GM12878 (cell line): ENCODE results near the gene CCR2.

Source experiments
- EZH2 ChIP-seq: IDR thresholded peaks from 2 replicates; pipeline ENCODE4 v1.6.1; 2012; ENCODE audit warnings: low read depth, mild to moderate bottlenecking, control low read depth, inconsistent platforms, low read length, borderline replicate concordance; ENCODE audit not compliant: control insufficient read depth
- NBN ChIP-seq: fragments of 450-650 bp; IDR thresholded peaks from 2 replicates; pipeline ENCODE4 v1.6.1; 2016

DNA sequence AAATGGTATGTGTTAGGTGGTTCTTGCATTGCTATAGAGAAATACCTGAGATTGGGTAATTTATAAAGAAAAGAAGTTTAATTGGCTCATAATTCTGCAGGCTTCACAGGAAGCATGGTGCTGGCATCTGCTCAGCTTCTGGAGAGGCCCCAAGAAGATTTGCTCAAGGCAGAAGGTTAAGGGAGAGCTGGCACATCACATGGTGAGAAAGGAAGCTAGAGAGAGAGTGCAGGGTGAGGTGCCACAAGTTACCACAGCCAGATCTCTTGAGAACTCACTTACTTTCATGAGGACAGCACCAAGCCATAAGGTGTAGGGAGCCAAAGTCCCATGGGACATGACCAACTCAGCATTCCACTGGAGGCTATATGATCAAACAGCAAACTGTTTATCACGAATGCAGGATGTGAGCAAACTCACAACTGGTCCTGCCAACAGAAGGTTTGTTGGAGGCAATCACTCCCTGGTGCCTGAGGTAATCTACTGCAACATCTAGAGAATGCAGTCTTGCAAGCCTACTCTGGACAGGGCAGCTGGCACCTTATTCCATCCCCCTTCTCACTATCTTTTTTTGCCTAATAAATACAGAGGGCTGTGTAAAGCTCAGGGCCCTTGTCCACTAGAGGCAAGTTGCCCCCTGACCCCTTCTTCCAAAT lies 28.1 kb upstream of the CCR2 start:
- TF ChIP-seq EZH2 (no peak), NBN (no peak)
